ENCODE data around the gene KLHL36. TPM values are rescaled to one million over a fixed set of nuclear protein-coding genes. Genes with fewer than 3 reads are reported as not detected.

KLHL36 gene
- total RNA-seq: 10 to 100 TPM; 38.2 to 70.7 (median 52.5) TPM

DNA sequence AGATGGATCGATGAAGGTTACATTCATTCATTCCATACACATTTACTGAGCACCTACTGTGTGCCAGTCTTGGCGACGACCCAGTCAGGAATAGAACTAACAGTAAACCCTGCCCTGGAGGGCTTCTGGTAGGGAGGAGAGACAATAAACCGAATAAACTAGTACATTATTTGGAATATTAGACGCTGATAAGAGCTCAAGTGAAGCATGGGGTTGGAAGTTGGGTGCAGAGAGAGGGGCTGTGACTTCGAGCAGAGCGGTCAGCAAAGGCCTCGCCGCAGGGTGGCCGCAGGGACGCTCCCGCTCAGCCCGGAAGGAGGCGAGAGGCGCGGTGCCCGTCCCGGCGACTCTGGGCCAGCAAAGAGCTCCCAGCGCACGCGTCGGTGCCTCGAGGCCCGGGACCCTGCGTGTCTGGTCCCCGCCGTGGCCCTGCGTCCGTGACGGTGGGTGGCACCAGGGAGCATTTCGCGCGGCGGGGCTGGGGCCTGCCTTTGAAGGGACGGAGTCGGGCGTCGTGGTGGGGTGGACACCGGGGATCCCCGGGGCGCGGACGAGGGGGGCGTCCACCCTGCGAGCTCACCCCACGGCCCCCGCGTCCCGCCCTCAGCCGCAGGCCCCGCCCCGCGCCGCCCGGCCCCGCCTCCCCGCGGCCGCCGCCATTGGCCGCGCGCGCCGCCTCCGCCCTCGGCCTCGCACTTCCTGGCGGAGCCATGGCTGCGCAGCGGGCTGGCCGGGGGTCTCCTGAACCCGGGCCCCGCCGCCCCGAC lies at the start of gene KLHL36:
Gene KLHL36 (plus strand): TSS at position 684 of the 767 bp plus-strand sequence. CDS start 2,357 bp downstream, outside the sequence.
- intact Hi-C loops (cut with DNase I; ENCODE audit: low total_unique reads): no loop called here
- H3K4me1 ChIP-seq: peaks cover 0 to 1% of the 10 kb centered on the region in 2 donors
- no peaks in the 10 kb centered on the region for H3K9me3 ChIP-seq
- H3K4me3 ChIP-seq: peak within 1 kb of the TSS; percentile 48 to 69
- TF ChIP-seq POLR2A (IDR thresholded peaks at IDR 0.05): peak in 1 of 2 donors; percentile 49
- TF ChIP-seq, protein P1, sequence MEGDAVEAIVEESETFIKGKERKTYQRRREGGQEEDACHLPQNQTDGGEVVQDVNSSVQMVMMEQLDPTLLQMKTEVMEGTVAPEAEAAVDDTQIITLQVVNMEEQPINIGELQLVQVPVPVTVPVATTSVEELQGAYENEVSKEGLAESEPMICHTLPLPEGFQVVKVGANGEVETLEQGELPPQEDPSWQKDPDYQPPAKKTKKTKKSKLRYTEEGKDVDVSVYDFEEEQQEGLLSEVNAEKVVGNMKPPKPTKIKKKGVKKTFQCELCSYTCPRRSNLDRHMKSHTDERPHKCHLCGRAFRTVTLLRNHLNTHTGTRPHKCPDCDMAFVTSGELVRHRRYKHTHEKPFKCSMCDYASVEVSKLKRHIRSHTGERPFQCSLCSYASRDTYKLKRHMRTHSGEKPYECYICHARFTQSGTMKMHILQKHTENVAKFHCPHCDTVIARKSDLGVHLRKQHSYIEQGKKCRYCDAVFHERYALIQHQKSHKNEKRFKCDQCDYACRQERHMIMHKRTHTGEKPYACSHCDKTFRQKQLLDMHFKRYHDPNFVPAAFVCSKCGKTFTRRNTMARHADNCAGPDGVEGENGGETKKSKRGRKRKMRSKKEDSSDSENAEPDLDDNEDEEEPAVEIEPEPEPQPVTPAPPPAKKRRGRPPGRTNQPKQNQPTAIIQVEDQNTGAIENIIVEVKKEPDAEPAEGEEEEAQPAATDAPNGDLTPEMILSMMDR (IDR thresholded peaks at IDR 0.05): peak in 1 of 4 experiments; percentile 12
- peak; percentile 40 to 73 for DNase-seq
- H3K27ac ChIP-seq: peak within 1 kb of the TSS; percentile 76 to 82
- no peaks in the 10 kb centered on the region for H3K36me3 ChIP-seq
- no peaks in the 10 kb centered on the region for H3K27me3 ChIP-seq

DNA sequence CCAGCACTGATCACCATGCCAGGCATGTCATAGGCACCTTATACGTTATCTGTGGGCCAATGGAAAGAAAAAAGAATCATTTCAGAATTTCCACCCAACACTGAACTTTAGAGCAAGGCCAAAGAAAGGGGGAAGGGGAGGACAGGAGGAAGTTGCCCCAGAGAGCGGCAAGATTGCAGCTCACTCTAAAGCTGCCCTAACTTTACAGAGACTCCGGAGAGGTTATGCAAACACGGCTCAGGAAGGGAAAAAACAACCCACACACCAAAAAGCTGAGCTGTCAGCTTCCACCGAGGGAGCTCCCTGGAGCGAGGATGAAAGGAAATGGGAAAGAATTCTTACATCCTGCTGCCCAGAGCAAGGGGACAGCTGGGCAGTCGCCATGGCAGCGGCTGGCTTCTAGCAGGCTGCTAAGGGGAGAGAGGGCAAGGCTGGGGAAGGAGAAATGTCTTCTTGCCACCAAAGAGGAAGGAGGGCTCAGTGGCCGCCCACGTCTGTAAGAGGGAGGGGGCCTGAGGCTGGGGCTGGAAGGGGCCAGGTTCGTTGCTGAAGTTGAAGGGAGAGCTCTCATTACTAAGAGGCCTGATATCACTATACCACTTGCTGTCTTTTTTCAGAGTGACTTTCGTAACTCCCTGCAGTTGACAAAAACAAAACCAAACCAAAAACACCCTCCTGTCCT lies 48.6 kb upstream of the KLHL36 start:
- Histone ChIP-seq H3K36me3 (no peaks in the 10 kb centered on the region), H3K9me3 (no peaks in the 10 kb centered on the region), H3K27ac (peak overlapping the region; percentile 78 to 85), H3K4me3 (peak overlapping the region; percentile 11 to 20), H3K27me3 (no peaks in the 10 kb centered on the region), H3K4me1 (no peaks in the 10 kb centered on the region)
- DNase-seq: peak; percentile 37 to 52
- intact Hi-C loops (cut with DNase I; ENCODE audit: low total_unique reads): no loop called here
- TF ChIP-seq POLR2A (IDR thresholded peaks at IDR 0.05): no peak
- TF ChIP-seq, protein P1 (IDR thresholded peaks at IDR 0.05): no peak

DNA sequence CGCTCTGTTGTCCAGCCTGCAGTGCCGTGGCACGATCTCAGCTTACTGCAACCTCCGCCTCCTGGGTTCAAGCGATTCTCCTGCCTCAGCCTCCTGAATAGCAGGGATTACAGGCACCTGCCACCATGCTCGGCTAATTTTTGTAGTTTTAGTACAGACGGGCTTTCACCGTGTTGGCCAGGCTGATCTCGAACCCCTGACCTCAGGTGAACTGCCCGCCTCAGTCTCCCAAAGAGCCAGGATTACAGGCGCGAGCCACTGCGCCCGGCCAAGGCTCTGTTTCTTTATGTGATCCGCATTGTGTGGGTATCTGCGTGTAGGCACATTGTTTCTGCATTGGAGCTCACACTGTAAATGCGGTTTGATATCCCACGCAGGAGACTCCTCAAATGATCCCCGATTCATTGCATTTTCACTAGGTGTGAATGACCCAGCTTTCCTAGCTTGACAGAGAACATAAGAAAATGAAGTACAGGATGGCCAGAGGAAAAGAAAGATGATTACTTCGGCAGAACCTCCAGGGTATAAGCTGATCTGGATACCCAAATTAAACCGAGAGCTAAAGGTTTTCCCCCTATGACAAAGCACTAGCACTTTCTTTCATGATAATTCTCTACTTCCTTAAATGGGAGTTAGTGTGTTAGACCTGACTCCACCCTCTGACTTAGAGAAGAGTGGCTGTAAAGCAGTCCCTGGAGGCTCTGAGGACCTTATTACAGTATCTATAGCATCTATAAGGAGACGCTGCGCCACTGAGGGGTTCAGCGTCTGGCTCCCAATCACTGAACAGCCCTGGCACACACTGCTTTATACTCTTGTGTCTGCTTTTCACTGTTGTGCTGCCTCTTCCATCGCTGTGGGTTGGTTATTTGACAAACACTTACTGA lies 47.7 kb upstream of the KLHL36 start:
- TF ChIP-seq, protein P1 (IDR thresholded peaks at IDR 0.05): no peak
- no peak for TF ChIP-seq POLR2A (IDR thresholded peaks at IDR 0.05)
- intact Hi-C loops (cut with DNase I; ENCODE audit: low total_unique reads): no loop called here
- no peak for DNase-seq
- H3K9me3 ChIP-seq: no peaks in the 10 kb centered on the region
- H3K4me3 ChIP-seq: no peak overlapping the region
- no peaks in the 10 kb centered on the region for H3K36me3 ChIP-seq
- no peaks in the 10 kb centered on the region for H3K4me1 ChIP-seq
- H3K27me3 ChIP-seq: no peaks in the 10 kb centered on the region
- peak overlapping the region; percentile 78 to 85 for H3K27ac ChIP-seq

DNA sequence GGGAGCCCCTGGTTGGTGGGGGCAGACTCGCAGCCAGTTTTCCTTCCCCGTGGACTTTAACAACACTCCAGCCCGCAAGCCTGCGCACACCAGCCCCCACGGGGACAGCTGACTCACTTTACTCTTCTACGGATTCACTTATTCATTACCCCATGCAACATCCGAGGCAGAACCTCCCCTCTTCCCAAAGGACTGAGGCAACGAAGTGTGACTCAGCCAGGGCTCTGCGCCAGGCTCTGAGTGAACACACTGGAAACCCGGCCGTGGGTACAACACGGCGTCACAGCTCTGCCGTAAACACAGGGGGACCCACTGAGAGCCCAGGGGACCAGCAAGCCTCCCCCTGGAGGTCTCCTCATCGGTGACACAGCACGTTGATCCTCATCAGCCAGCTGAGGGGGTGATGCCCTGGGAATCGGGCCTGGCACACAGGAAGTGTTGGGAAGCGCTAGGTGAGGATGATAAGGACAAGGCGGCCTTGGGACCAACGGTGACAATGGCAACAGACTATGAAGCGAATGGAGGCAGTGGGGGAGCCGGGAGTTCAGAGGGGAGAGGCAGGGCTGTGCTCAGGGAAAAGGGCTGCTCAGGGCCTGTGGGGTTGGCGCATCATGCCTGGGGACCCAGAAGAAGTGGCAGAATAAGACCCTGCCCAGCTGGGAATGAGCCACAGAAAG lies 45.0 kb upstream of the KLHL36 start:
- peak; percentile 89 to 93 for DNase-seq
- no peaks in the 10 kb centered on the region for H3K36me3 ChIP-seq
- no peaks in the 10 kb centered on the region for H3K4me1 ChIP-seq
- no peaks in the 10 kb centered on the region for H3K27me3 ChIP-seq
- no peak for TF ChIP-seq POLR2A (IDR thresholded peaks at IDR 0.05)
- no peaks in the 10 kb centered on the region for H3K9me3 ChIP-seq
- intact Hi-C loops (cut with DNase I; ENCODE audit: low total_unique reads): no loop called here
- no peak overlapping the region for H3K4me3 ChIP-seq
- peak overlapping the region; percentile 66 to 81 for H3K27ac ChIP-seq

DNA sequence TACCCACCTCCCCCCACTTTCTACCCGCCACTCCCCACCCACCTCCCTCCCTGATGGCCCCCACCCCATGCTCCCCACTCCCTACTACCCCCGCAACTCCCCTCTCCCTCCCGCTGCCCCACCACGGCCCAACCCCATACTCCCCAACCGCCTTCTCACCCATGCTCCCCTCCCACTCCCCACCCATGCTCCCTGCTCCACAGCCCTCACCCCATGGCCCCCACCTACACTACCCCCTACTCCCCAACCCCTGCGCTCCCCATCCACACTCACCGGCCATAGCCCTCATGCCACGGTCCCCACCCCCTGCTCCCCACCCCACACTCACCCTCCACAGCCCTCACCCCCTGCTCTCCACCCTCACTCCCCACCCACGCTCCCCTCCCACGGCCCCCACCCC lies 44.4 kb upstream of the KLHL36 start:
- no peak for DNase-seq
- Histone ChIP-seq H3K27me3 (no peaks in the 10 kb centered on the region), H3K4me1 (no peaks in the 10 kb centered on the region), H3K36me3 (no peaks in the 10 kb centered on the region), H3K27ac (peak overlapping the region; percentile 66 to 81), H3K4me3 (no peak overlapping the region), H3K9me3 (no peaks in the 10 kb centered on the region)
- intact Hi-C loops (cut with DNase I; ENCODE audit: low total_unique reads): no loop called here
- no peak for TF ChIP-seq POLR2A (IDR thresholded peaks at IDR 0.05)
- TF ChIP-seq, protein P1 (IDR thresholded peaks at IDR 0.05): no peak

Data from uterus (tissue), 4 donors.